Muscle of back (tissue), 11 donors: ENCODE data around the gene PHF1. TPM values are rescaled to one million over a fixed set of nuclear protein-coding genes. Genes with fewer than 3 reads are reported as not detected.
A peak's percentile ranks its signal among the peaks of the same experiment; 100 is the strongest.
"Not testable (repeated sequence)": the region's sequence is repeated elsewhere in the genome, so short reads cannot be mapped to it uniquely, and the experiment has no call there.

Source experiments
- DNase-seq, 3 donors: peaks; one replicate each; pipeline versions ENCODE4 v3.0.0 to v3.0.0-alpha.2; 2013
- polyA plus RNA-seq, 10 donors: library from polyadenylated mRNA; unstranded; fragments of 120-200 nt; gene quantifications; one replicate each; pipeline ENCODE4 v1.2.1, GENCODE V29; 2013; ENCODE audit not compliant: insufficient read length in 10 of 10

PHF1 gene
- polyA plus RNA-seq, 10 donors: 41.3 to 56.1 (median 44.4) TPM

GRCh38 chr6:33390767-33391277, 20.0 kb upstream of the PHF1 start:
- DNase-seq: no peak

GRCh38 chr6:33391278-33391921, 19.4 kb upstream of the PHF1 start, which contains the start of gene KIFC1:
KIFC1 (plus strand) TSS chr6:33391823; CDS start chr6:33391986, 163 bp downstream.
- DNase-seq: peak; percentile 99 to 100 (median 100)

- peak in 1 of 3 donors; percentile 54 for DNase-seq
These were observed 18.8 kb upstream of the PHF1 start for GRCh38 chr6:33391922-33392594.

GRCh38 chr6:33392595-33392948, 18.2 kb upstream of the PHF1 start:
- DNase-seq: no peak

- no peak for DNase-seq
These were observed 17.8 kb upstream of the PHF1 start for GRCh38 chr6:33392979-33393378.

GRCh38 chr6:33397541-33397940, 13.3 kb upstream of the PHF1 start:
- no peak for DNase-seq

- DNase-seq: not testable (repeated sequence)
These were observed 12.2 kb upstream of the PHF1 start for GRCh38 chr6:33398601-33399000.

GRCh38 chr6:33399881-33400280, 10.9 kb upstream of the PHF1 start:
- not testable (repeated sequence) for DNase-seq

GRCh38 chr6:33404884-33405283, 5.9 kb upstream of the PHF1 start:
- DNase-seq: no peak

- no peak for DNase-seq
These were observed 5.4 kb upstream of the PHF1 start for GRCh38 chr6:33405386-33405940.

GRCh38 chr6:33406126-33406525, 4.7 kb upstream of the PHF1 start:
- no peak for DNase-seq

- DNase-seq: peak in 1 of 3 donors; percentile 40
These were observed 3.6 kb upstream of the PHF1 start for GRCh38 chr6:33407132-33407718.

- DNase-seq: peak; percentile 98 to 99 (median 98)
These were observed 634 bp upstream of the PHF1 start for GRCh38 chr6:33410050-33410710.

- DNase-seq: no peak
These were observed 805 bp downstream of the PHF1 start for GRCh38 chr6:33411632-33412005.

- no peak for DNase-seq
These were observed 1.6 kb downstream of the PHF1 start for GRCh38 chr6:33412140-33413009.

- no peak for DNase-seq
These were observed 2.7 kb downstream of the PHF1 start for GRCh38 chr6:33413241-33414120.

GRCh38 chr6:33414592-33415271, 3.9 kb downstream of the PHF1 start:
- no peak for DNase-seq

GRCh38 chr6:33415831-33416230, 5.0 kb downstream of the PHF1 start:
- no peak for DNase-seq

- no peak for DNase-seq
These were observed 5.7 kb downstream of the PHF1 start for GRCh38 chr6:33416386-33417127.
